Adrenal gland (tissue), 5 donors: ENCODE measurements around the gene ADAMTS6.

Experiments
- POLR2A ChIP-seq, 2 donors: fragments of 450-650 bp; IDR thresholded peaks; one replicate each; pipeline ENCODE4 v1.6.1; 2017; ENCODE audit warnings: antibody characterized with exemption in 2 of 2, mild to moderate bottlenecking in 2 of 2, moderate library complexity in 1 of 2
- TF ChIP-seq, protein P1 (sequence below), 6 experiments: fragments of 450-650 bp in 4 of 6; fragments of 200-600 bp in 2 of 6; sonication (generic) in 1 of 6; IDR thresholded peaks; 1 replicate in 5 of 6; 2 replicates in 1 of 6; pipeline versions ENCODE4 v1.5.1 to v1.8.0; 2016 to 2021; ENCODE audit warnings: antibody characterized with exemption in 6 of 6, mild to moderate bottlenecking in 2 of 6, moderate library complexity in 1 of 6
- donor health status: DM: no; HTN: no; CAD: no.

DNA sequence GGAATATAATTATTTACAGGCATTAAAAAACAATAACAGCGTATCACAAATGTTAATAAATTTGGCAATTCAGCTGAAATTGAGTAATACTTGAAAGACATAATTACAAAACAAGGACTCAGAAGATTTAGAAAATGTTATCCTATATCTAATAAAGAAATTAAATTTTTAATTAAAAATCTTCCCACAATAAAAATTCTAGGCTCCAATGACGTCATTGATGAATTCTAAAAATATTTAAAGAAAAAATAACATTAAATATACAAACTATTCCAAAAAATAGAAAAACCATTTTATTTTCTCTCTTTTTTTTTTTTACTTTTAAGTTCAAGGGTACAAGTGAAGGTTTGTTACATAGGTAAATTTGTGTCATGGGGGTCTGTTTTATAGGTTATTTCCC lies 161.5 kb downstream of the ADAMTS6 start:
- TF ChIP-seq, protein P1, sequence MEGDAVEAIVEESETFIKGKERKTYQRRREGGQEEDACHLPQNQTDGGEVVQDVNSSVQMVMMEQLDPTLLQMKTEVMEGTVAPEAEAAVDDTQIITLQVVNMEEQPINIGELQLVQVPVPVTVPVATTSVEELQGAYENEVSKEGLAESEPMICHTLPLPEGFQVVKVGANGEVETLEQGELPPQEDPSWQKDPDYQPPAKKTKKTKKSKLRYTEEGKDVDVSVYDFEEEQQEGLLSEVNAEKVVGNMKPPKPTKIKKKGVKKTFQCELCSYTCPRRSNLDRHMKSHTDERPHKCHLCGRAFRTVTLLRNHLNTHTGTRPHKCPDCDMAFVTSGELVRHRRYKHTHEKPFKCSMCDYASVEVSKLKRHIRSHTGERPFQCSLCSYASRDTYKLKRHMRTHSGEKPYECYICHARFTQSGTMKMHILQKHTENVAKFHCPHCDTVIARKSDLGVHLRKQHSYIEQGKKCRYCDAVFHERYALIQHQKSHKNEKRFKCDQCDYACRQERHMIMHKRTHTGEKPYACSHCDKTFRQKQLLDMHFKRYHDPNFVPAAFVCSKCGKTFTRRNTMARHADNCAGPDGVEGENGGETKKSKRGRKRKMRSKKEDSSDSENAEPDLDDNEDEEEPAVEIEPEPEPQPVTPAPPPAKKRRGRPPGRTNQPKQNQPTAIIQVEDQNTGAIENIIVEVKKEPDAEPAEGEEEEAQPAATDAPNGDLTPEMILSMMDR (IDR thresholded peaks at IDR 0.05): no peak
- no peak for TF ChIP-seq POLR2A (IDR thresholded peaks at IDR 0.05)
